Brain microvascular endothelial cell (primary cell): ENCODE measurements around the gene TMEM94.

Experiments used
- DNase-seq: peaks from one replicate; pipeline ENCODE4 v3.0.0-alpha.2; 2020
- H3K27ac ChIP-seq: fragments of 250-450 bp; sonication (Bioruptor Pico); 2 replicates; pipeline ENCODE4 v1.5.1; 2020; ENCODE audit warnings: mild to moderate bottlenecking, moderate library complexity
- H3K27me3 ChIP-seq: fragments of 250-450 bp; sonication (Bioruptor Pico); replicated peaks from 2 replicates; pipeline ENCODE4 v1.5.1; 2020; ENCODE audit warnings: mild to moderate bottlenecking
- H3K36me3 ChIP-seq: fragments of 250-450 bp; sonication (Bioruptor Pico); replicated peaks from 2 replicates; pipeline ENCODE4 v1.5.1; 2020; ENCODE audit warnings: mild to moderate bottlenecking
- H3K4me3 ChIP-seq: 2 replicates; pipeline ENCODE4 v1.5.1; 2011; ENCODE audit warnings: low read depth, mild to moderate bottlenecking, control low read depth, low read length, moderate library complexity
- in situ Hi-C: cut with HindIII; loops from 2 replicates; pipeline ENCODE4 v1.10.0; 2017; ENCODE audit warnings: low sequenced_read_pairs, low pct_ligation_motif_present
- TF ChIP-seq, protein P1 (sequence below): IDR thresholded peaks from 2 replicates; pipeline ENCODE4 v1.5.1; 2011; ENCODE audit warnings: low read depth, mild to moderate bottlenecking, moderate library complexity, low read length, control low read depth, inconsistent platforms; ENCODE audit errors: missing control alignments

Gene TMEM94

DNA sequence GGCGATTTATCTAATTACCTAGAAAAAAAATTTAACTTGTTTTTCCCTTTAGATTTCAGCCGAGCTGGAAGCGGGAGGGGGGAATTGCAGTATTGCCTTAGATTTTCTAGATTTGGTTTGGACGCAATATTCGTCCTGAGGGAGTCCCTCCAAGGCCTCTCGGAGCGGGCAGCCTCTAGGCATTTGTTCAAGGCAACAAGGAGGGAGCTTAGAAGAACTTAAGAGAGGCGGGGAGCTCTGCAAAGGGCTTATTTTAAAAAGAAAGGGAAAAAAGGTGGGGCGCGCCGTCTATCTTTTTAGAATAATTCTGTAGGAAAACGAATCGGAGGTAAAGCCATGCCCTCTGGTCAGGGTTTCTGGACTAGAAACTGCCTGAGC lies 407 bp upstream of the TMEM94 start:
- in situ Hi-C loops: no loop called here
- Histone ChIP-seq H3K36me3 (no peaks in the 10 kb centered on the region), H3K27ac (peak overlapping the region; percentile 64), H3K27me3 (no peaks in the 10 kb centered on the region), H3K4me3 (peak overlapping the region; percentile 75)
- TF ChIP-seq, protein P1, sequence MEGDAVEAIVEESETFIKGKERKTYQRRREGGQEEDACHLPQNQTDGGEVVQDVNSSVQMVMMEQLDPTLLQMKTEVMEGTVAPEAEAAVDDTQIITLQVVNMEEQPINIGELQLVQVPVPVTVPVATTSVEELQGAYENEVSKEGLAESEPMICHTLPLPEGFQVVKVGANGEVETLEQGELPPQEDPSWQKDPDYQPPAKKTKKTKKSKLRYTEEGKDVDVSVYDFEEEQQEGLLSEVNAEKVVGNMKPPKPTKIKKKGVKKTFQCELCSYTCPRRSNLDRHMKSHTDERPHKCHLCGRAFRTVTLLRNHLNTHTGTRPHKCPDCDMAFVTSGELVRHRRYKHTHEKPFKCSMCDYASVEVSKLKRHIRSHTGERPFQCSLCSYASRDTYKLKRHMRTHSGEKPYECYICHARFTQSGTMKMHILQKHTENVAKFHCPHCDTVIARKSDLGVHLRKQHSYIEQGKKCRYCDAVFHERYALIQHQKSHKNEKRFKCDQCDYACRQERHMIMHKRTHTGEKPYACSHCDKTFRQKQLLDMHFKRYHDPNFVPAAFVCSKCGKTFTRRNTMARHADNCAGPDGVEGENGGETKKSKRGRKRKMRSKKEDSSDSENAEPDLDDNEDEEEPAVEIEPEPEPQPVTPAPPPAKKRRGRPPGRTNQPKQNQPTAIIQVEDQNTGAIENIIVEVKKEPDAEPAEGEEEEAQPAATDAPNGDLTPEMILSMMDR: no peak
- DNase-seq: no peak

DNA sequence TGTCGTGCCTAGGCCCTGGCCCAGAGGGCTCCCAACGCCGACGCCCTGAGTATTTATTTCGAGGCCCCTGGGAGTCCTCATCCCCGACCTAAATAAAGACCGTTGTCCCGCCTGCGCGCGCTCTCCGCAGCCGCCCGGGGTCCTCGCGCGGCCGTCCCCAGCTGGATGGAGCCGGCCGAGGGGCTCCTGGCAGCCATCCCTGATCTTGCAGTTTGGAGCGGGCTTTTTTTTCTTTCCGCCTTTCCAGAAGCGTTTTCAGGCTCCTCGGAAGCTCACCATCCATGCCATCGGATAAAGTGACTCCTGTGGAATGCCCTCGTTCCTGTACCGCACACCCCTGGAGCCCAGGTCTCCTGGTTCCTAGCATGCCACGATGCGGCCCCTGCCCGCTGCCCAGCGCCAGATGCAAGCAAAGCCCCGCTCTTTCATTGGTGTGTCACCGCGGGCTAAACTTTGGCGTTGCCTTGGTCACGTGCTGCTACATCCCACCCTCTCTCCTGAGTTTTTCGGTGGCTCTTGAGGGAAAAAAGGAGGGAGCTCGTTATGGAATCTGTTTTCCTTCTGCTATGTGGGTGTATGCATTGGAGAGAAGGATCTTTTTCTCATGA lies 716 bp downstream of the TMEM94 start:
- Histone ChIP-seq H3K27me3 (no peaks in the 10 kb centered on the region), H3K27ac (peak overlapping the region; percentile 64), H3K36me3 (no peaks in the 10 kb centered on the region), H3K4me3 (peak overlapping the region; percentile 75)
- no peak for DNase-seq
- TF ChIP-seq, protein P1: no peak
- in situ Hi-C loops: no loop called here

GRCh38 chr17:75459246-75459589 lies 2.8 kb downstream of the TMEM94 start:
- H3K36me3 ChIP-seq: no peaks in the 10 kb centered on the region
- DNase-seq: no peak
- no peaks in the 10 kb centered on the region for H3K27me3 ChIP-seq
- no peak overlapping the region for H3K4me3 ChIP-seq
- TF ChIP-seq, protein P1: no peak
- H3K27ac ChIP-seq: no peak overlapping the region
- in situ Hi-C loops: no loop called here

DNA sequence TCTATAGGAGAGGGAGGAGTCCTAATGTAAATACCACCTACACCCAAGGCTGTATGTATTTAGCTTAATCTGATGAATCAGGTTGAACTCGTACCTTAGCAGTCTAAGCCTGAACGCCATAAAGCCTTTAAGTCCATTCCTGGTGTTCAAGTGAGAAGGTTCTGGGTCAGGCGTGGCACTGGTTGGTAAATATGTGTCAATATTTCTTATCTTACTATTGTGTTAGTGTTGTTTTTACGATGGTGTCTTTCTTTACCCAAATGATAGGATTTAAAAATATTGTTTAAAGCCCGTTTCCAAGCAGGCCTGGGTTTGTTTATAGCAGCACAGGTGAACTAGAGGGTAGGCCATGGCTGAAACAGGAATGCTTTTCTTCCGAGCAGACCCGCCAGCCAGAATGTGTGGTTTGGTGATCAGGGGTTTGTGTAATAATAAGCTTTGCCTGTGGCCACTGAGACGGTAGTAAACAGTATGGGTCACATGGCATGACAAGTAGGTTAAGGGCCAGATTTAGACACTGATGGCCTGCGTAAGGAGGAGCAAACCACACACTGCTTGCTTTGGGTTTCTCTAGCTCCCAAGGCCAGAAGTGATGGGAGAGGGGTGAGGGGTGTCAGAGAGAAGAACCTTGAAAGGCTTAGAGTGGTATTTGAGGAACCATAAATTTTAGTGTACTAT lies 3.3 kb downstream of the TMEM94 start:
- TF ChIP-seq, protein P1: no peak
- in situ Hi-C loops: no loop called here
- no peak overlapping the region for H3K27ac ChIP-seq
- H3K36me3 ChIP-seq: no peaks in the 10 kb centered on the region
- no peak overlapping the region for H3K4me3 ChIP-seq
- DNase-seq: no peak
- no peaks in the 10 kb centered on the region for H3K27me3 ChIP-seq

- H3K27me3 ChIP-seq: no peaks in the 10 kb centered on the region
- no peaks in the 10 kb centered on the region for H3K36me3 ChIP-seq
- H3K27ac ChIP-seq: no peak overlapping the region
- DNase-seq: no peak
- no peak overlapping the region for H3K4me3 ChIP-seq
- in situ Hi-C loops: no loop called here
- TF ChIP-seq, protein P1: no peak
Observed at GRCh38 chr17:75460295-75460694, 3.9 kb downstream of the TMEM94 start.

GRCh38 chr17:75463603-75464002 lies 7.2 kb downstream of the TMEM94 start:
- Histone ChIP-seq H3K27ac (no peak overlapping the region), H3K27me3 (no peaks in the 10 kb centered on the region), H3K4me3 (no peak overlapping the region), H3K36me3 (no peaks in the 10 kb centered on the region)
- no peak for DNase-seq
- in situ Hi-C loops: no loop called here
- TF ChIP-seq, protein P1: no peak
